ENCODE measurements around the gene PLEKHH3.

- TF ChIP-seq, protein P1, sequence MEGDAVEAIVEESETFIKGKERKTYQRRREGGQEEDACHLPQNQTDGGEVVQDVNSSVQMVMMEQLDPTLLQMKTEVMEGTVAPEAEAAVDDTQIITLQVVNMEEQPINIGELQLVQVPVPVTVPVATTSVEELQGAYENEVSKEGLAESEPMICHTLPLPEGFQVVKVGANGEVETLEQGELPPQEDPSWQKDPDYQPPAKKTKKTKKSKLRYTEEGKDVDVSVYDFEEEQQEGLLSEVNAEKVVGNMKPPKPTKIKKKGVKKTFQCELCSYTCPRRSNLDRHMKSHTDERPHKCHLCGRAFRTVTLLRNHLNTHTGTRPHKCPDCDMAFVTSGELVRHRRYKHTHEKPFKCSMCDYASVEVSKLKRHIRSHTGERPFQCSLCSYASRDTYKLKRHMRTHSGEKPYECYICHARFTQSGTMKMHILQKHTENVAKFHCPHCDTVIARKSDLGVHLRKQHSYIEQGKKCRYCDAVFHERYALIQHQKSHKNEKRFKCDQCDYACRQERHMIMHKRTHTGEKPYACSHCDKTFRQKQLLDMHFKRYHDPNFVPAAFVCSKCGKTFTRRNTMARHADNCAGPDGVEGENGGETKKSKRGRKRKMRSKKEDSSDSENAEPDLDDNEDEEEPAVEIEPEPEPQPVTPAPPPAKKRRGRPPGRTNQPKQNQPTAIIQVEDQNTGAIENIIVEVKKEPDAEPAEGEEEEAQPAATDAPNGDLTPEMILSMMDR (IDR thresholded peaks at IDR 0.05), result no peak
- no peak for TF ChIP-seq POLR2A (IDR thresholded peaks at IDR 0.05)
- no peak for TF ChIP-seq POLR2AphosphoS5 (IDR thresholded peaks at IDR 0.05)
Measured at GRCh38 chr17:42704837-42705494, 28.2 kb upstream of the PLEKHH3 start.

All from suprapubic skin (tissue), 4 donors.